Lower leg skin (tissue), 3 donors: Measurements from ENCODE around the gene POPDC2.

ENCODE experiments used
- POLR2A ChIP-seq, 2 donors: fragments of 450-650 bp; IDR thresholded peaks; one replicate each; pipeline ENCODE4 v1.6.1; 2016 to 2017; ENCODE audit warnings: antibody characterized with exemption in 2 of 2, mild to moderate bottlenecking in 1 of 2, moderate library complexity in 1 of 2
- TF ChIP-seq, protein P1 (sequence below), 3 donors: fragments of 450-650 bp; IDR thresholded peaks; one replicate each; pipeline ENCODE4 v1.5.1; 2016; ENCODE audit warnings: antibody characterized with exemption in 3 of 3, mild to moderate bottlenecking in 3 of 3, moderate library complexity in 2 of 3

DNA sequence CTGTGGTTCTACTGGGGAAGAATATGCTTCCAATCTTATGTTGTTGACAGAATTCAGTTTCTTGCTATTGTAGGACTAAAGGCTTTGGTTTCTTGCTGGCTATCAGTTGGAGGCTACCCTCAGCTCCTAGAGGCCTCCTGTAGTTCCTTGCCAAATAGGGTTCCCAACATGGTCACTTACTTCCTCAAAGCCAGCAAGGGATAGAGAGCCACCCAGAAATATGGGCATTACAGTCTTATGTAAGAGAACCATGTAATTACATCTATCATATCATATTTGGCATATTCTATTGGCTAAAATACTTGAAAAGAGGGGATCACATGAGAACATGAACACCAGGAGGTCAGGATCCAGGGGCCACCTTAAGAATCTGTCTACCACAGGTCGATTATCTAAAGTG lies 23.0 kb upstream of the POPDC2 start:
- TF ChIP-seq, protein P1, sequence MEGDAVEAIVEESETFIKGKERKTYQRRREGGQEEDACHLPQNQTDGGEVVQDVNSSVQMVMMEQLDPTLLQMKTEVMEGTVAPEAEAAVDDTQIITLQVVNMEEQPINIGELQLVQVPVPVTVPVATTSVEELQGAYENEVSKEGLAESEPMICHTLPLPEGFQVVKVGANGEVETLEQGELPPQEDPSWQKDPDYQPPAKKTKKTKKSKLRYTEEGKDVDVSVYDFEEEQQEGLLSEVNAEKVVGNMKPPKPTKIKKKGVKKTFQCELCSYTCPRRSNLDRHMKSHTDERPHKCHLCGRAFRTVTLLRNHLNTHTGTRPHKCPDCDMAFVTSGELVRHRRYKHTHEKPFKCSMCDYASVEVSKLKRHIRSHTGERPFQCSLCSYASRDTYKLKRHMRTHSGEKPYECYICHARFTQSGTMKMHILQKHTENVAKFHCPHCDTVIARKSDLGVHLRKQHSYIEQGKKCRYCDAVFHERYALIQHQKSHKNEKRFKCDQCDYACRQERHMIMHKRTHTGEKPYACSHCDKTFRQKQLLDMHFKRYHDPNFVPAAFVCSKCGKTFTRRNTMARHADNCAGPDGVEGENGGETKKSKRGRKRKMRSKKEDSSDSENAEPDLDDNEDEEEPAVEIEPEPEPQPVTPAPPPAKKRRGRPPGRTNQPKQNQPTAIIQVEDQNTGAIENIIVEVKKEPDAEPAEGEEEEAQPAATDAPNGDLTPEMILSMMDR (IDR thresholded peaks at IDR 0.05), result no peak
- TF ChIP-seq POLR2A (IDR thresholded peaks at IDR 0.05), result no peak
